ENCODE data around the gene PCSK6.

- no peak for TF ChIP-seq RARB (CRISPR knock-in tag; IDR thresholded peaks at IDR 0.05)
- TF ChIP-seq GLIS3 (CRISPR knock-in tag; IDR thresholded peaks at IDR 0.05): no peak
- no peak for TF ChIP-seq PPARA (CRISPR knock-in tag; IDR thresholded peaks at IDR 0.05; ENCODE audit: borderline replicate concordance)
- no peak for TF ChIP-seq ZNF70 (CRISPR knock-in tag; IDR thresholded peaks at IDR 0.05)
- TF ChIP-seq BACH2 (CRISPR knock-in tag; IDR thresholded peaks at IDR 0.05; ENCODE audit: borderline replicate concordance): no peak
- TF ChIP-seq PATZ1 (CRISPR knock-in tag; IDR thresholded peaks at IDR 0.05; ENCODE audit: borderline replicate concordance): no peak
- TF ChIP-seq ZFP30 (CRISPR knock-in tag; IDR thresholded peaks at IDR 0.05): no peak
- no peak for TF ChIP-seq ARNTL (CRISPR knock-in tag; IDR thresholded peaks at IDR 0.05; ENCODE audit: borderline replicate concordance, low read depth)
- TF ChIP-seq ESRRG (CRISPR knock-in tag; IDR thresholded peaks at IDR 0.05): no peak
- TF ChIP-seq TSHZ2 (CRISPR knock-in tag; IDR thresholded peaks at IDR 0.05): no peak
- no peak for TF ChIP-seq TCF4 (CRISPR knock-in tag; IDR thresholded peaks at IDR 0.05; ENCODE audit: borderline replicate concordance)
- TF ChIP-seq TOX (CRISPR knock-in tag; IDR thresholded peaks at IDR 0.05; ENCODE audit: borderline replicate concordance): no peak
- TF ChIP-seq ZNF565 (CRISPR knock-in tag; conservative IDR thresholded peaks at IDR 0.05; ENCODE audit: low read depth): no peak
Observed at GRCh38 chr15:101432982-101433381, 56.5 kb downstream of the PCSK6 start.

Measured in SK-N-SH treated with all-trans-retinoic acid at 6 μM for 48 hours (cell line).